H1 (cell line): ENCODE results near the gene SMYD1. TPM values are rescaled to one million over a fixed set of nuclear protein-coding genes. Genes with fewer than 3 reads are reported as not detected.

Experiments
- CTCF ChIA-PET: fragments of 300-600 bp; sonication (Branson Sonifier 250); formaldehyde crosslinking; loops from one replicate; lab custom pipeline; 2021; ENCODE audit not compliant: partially characterized antibody; lab: Charles Lee
- POLR2A ChIA-PET: fragments of 300-600 bp; sonication (Branson Sonifier 250); formaldehyde crosslinking; loops from one replicate; lab custom pipeline; 2021; ENCODE audit warnings: inconsistent platforms; ENCODE audit not compliant: partially characterized antibody; lab: Charles Lee
- DNase-seq, 2 experiments: peaks; one replicate each; pipeline versions ENCODE4 v3.0.0 to v3.0.0-alpha.2; 2010 to 2022; ENCODE audit warnings: low spot score in 2 of 2, low read depth in 1 of 2, mixed read lengths in 1 of 2
- FAIRE-seq: peaks from 2 replicates; lab custom pipeline; 2011; peaks lifted over from hg19 to GRCh38; lab: Jason Lieb, UNC
- H2AFZ ChIP-seq: 2 replicates; pipeline ENCODE4 v1.8.1; 2012; ENCODE audit warnings: low read length, inconsistent platforms
- H2AK5ac ChIP-seq: 2 replicates; pipeline ENCODE4 v1.6.1; 2013; ENCODE audit warnings: low read depth, low read length
- H2BK120ac ChIP-seq: replicated peaks from 2 replicates; pipeline ENCODE3; 2013; ENCODE audit warnings: low read depth, low read length, inconsistent platforms
- H2BK12ac ChIP-seq: 2 replicates; pipeline ENCODE4 v1.6.1; 2013; ENCODE audit warnings: low read depth, low read length
- H2BK15ac ChIP-seq: 2 replicates; pipeline ENCODE4 v1.6.1; 2013; ENCODE audit warnings: low read length
- H2BK20ac ChIP-seq: 2 replicates; pipeline ENCODE4 v1.6.1; 2013; ENCODE audit warnings: low read length
- H2BK5ac ChIP-seq: 2 replicates; pipeline ENCODE4 v1.6.1; 2013; ENCODE audit warnings: low read depth, low read length
- H3K14ac ChIP-seq: 2 replicates; pipeline ENCODE4 v1.6.1; 2013; ENCODE audit warnings: inconsistent platforms; ENCODE audit not compliant: insufficient read length
- H3K18ac ChIP-seq: 2 replicates; pipeline ENCODE4 v1.6.1; 2013; ENCODE audit warnings: low read length; ENCODE audit errors: extremely low read depth
- H3K23ac ChIP-seq: 2 replicates; pipeline ENCODE4 v1.6.1; 2013; ENCODE audit warnings: inconsistent platforms; ENCODE audit not compliant: insufficient read length
- H3K23me2 ChIP-seq: 2 replicates; pipeline ENCODE4 v1.6.1; 2013; ENCODE audit warnings: low read depth, low read length
- H3K27ac ChIP-seq: 2 replicates; pipeline ENCODE4 v1.6.1; 2011; ENCODE audit warnings: low read depth, low read length, inconsistent platforms
- H3K27me3 ChIP-seq, 4 experiments: replicated peaks in 1 of 4; 1 replicate in 1 of 4; 2 replicates in 3 of 4; pipeline versions ENCODE4 v1.6.1 to v1.8.1; 2011 to 2013; ENCODE audit warnings: low read length in 3 of 4, mild to moderate bottlenecking in 3 of 4, inconsistent platforms in 2 of 4, mixed read lengths in 2 of 4, moderate library complexity in 1 of 4; ENCODE audit not compliant: control insufficient read depth in 3 of 4, insufficient read depth in 3 of 4; ENCODE audit errors: extremely low read depth in 1 of 4
- H3K36me3 ChIP-seq, 4 experiments: 2 replicates each; pipeline versions ENCODE4 v1.6.1 to v1.8.1; 2011 to 2013; ENCODE audit warnings: mild to moderate bottlenecking in 4 of 4, low read length in 3 of 4, moderate library complexity in 2 of 4, control low read depth in 1 of 4, inconsistent platforms in 1 of 4; ENCODE audit not compliant: insufficient read depth in 4 of 4, control insufficient read depth in 2 of 4
- H3K4ac ChIP-seq: replicated peaks from 2 replicates; pipeline ENCODE3; 2013; ENCODE audit warnings: low read length, low read depth, mixed read lengths, inconsistent platforms; ENCODE audit not compliant: insufficient read length
- H3K4me1 ChIP-seq, 4 experiments: replicated peaks in 1 of 4; 1 replicate in 1 of 4; 2 replicates in 3 of 4; pipeline versions ENCODE4 v1.6.1 to v1.8.1; 2011 to 2013; ENCODE audit warnings: low read length in 3 of 4, inconsistent platforms in 2 of 4, mixed read lengths in 1 of 4; ENCODE audit not compliant: insufficient read depth in 4 of 4, control insufficient read depth in 3 of 4
- H3K4me2 ChIP-seq, 2 experiments: 2 replicates each; pipeline versions ENCODE4 v1.6.1 to v1.8.1; 2011 to 2013; ENCODE audit warnings: low read depth in 2 of 2, low read length in 2 of 2, control low read depth in 1 of 2, inconsistent platforms in 1 of 2, mild to moderate bottlenecking in 1 of 2; ENCODE audit not compliant: insufficient read depth in 1 of 2
- H3K4me3 ChIP-seq, 4 experiments: fragments of 200-600, 300-600 bp in 1 of 4; sonication (generic), shearing (Covaris generic), sonication (Bioruptor Twin) in 1 of 4; 2 replicates each; pipeline versions ENCODE4 v1.5.1 to v1.8.1; 2011 to 2016; ENCODE audit warnings: low read length in 4 of 4, low read depth in 3 of 4, control low read depth in 2 of 4, inconsistent platforms in 2 of 4, mild to moderate bottlenecking in 2 of 4, mixed read lengths in 1 of 4, moderate library complexity in 1 of 4; ENCODE audit not compliant: insufficient read depth in 2 of 4; ENCODE audit errors: extremely low read depth in 1 of 4
- H3K56ac ChIP-seq: replicated peaks from 2 replicates; pipeline ENCODE3; 2013; ENCODE audit warnings: low read depth, mild to moderate bottlenecking, mixed read lengths, low read length, inconsistent platforms; ENCODE audit not compliant: insufficient read length
- H3K79me1 ChIP-seq: 2 replicates; pipeline ENCODE4 v1.6.1; 2013; ENCODE audit warnings: low read depth, low read length, control low read depth
- H3K79me2 ChIP-seq, 2 experiments: 2 replicates each; pipeline versions ENCODE4 v1.6.1 to v1.8.1; 2012 to 2013; ENCODE audit warnings: low read length in 2 of 2, mild to moderate bottlenecking in 2 of 2, inconsistent platforms in 1 of 2; ENCODE audit not compliant: insufficient read depth in 2 of 2, control insufficient read depth in 1 of 2
- H3K9ac ChIP-seq, 4 experiments: replicated peaks in 1 of 4; 1 replicate in 1 of 4; 2 replicates in 3 of 4; pipeline versions ENCODE4 v1.6.1 to v1.8.1; 2011 to 2013; ENCODE audit warnings: low read depth in 3 of 4, low read length in 3 of 4, control low read depth in 2 of 4, mild to moderate bottlenecking in 2 of 4, moderate library complexity in 2 of 4, inconsistent platforms in 1 of 4; ENCODE audit errors: extremely low read depth in 1 of 4
- H3K9me3 ChIP-seq, 2 experiments: 2 replicates each; pipeline versions ENCODE4 v1.6.1 to v1.8.1; 2012 to 2013; ENCODE audit warnings: mild to moderate bottlenecking in 2 of 2, moderate library complexity in 2 of 2, control low read depth in 1 of 2, inconsistent platforms in 1 of 2, low read depth in 1 of 2, low read length in 1 of 2, mixed read lengths in 1 of 2; ENCODE audit not compliant: insufficient read depth in 2 of 2
- H4K20me1 ChIP-seq, 2 experiments: replicated peaks in 1 of 2; 2 replicates each; pipeline versions ENCODE3 to v1.8.1; 2011 to 2013; ENCODE audit warnings: inconsistent platforms in 2 of 2, low read length in 2 of 2, mild to moderate bottlenecking in 1 of 2; ENCODE audit not compliant: insufficient read depth in 2 of 2, control insufficient read depth in 1 of 2
- H4K5ac ChIP-seq: 2 replicates; pipeline ENCODE4 v1.6.1; 2013; ENCODE audit warnings: low read length, low read depth, mixed read lengths, inconsistent platforms; ENCODE audit not compliant: insufficient read length
- H4K8ac ChIP-seq: 2 replicates; pipeline ENCODE4 v1.8.0; 2013; ENCODE audit warnings: mild to moderate bottlenecking, moderate library complexity, low read length, inconsistent platforms; ENCODE audit not compliant: insufficient read depth; ENCODE audit errors: extremely low read depth
- H4K91ac ChIP-seq: replicated peaks from 2 replicates; pipeline ENCODE3; 2013; ENCODE audit warnings: low read length, mixed read lengths, inconsistent platforms; ENCODE audit not compliant: insufficient read length
- CHD1 ChIP-seq: IDR thresholded peaks from 2 replicates; pipeline ENCODE4 v1.6.1; 2012; ENCODE audit warnings: low read depth, low read length, improper control_type of control experiment
- CHD2 ChIP-seq: IDR thresholded peaks from 2 replicates; pipeline ENCODE4 v1.6.1; 2012; ENCODE audit warnings: low read length, improper control_type of control experiment
- E2F6 ChIP-seq: IDR thresholded peaks from 2 replicates; pipeline ENCODE4 v1.6.1; 2012; ENCODE audit warnings: inconsistent platforms
- EP300 ChIP-seq, 2 experiments: IDR thresholded peaks; 1 replicate in 1 of 2; 2 replicates in 1 of 2; pipeline ENCODE4 v1.6.1; 2011 to 2012; ENCODE audit warnings: low read depth in 2 of 2, low read length in 2 of 2, mild to moderate bottlenecking in 2 of 2, borderline replicate concordance in 1 of 2, inconsistent platforms in 1 of 2, moderate library complexity in 1 of 2
- KDM1A ChIP-seq: fragments of 200-600, 300-600 bp; sonication (generic); IDR thresholded peaks from 2 replicates; pipeline ENCODE4 v1.7.1; 2016; ENCODE audit warnings: mild to moderate bottlenecking, low read length, borderline replicate concordance
- NRF1 ChIP-seq: IDR thresholded peaks from 2 replicates; pipeline ENCODE4 v1.6.1; 2011; ENCODE audit warnings: mild to moderate bottlenecking, low read depth, low read length, improper control_type of control experiment
- POLR2AphosphoS5 ChIP-seq: IDR thresholded peaks from 2 replicates; pipeline ENCODE4 v1.6.1; 2011; ENCODE audit warnings: low read depth, low read length
- SAP30 ChIP-seq: fragments of 300-600 bp; sonication (generic); IDR thresholded peaks from 2 replicates; pipeline ENCODE4 v1.7.1; 2012; ENCODE audit warnings: low read length, moderate library complexity, mild to moderate bottlenecking, inconsistent platforms; ENCODE audit not compliant: insufficient read depth, insufficient replicate concordance
- SIRT6 ChIP-seq: IDR thresholded peaks from one replicate; pipeline ENCODE4 v1.7.1; 2012; ENCODE audit warnings: low read length, inconsistent platforms
- SIX5 ChIP-seq: IDR thresholded peaks from 2 replicates; pipeline ENCODE4 v1.6.1; 2011; ENCODE audit warnings: mild to moderate bottlenecking, low read depth, low read length
- TEAD4 ChIP-seq: IDR thresholded peaks from 2 replicates; pipeline ENCODE4 v1.6.1; 2012; ENCODE audit warnings: low read depth, low read length, inconsistent platforms, mixed read lengths
- ZNF274 ChIP-seq: IDR thresholded peaks from 2 replicates; pipeline ENCODE4 v1.7.0; 2012; ENCODE audit warnings: low read length, borderline replicate concordance; ENCODE audit errors: extremely low read depth
- WGBS, 2 experiments: shearing (Covaris generic) in 1 of 2; methylation state at CpG; one replicate each; pipeline versions ENCODE4 v1.1.6 to v1.1.7; 2013 to 2015; ENCODE audit warnings: low lambda C conversion rate in 2 of 2, mixed read lengths in 2 of 2, inconsistent platforms in 1 of 2, low coverage in 1 of 2, missing lambda C conversion rate in 1 of 2; ENCODE audit not compliant: insufficient replicate concordance in 2 of 2, insufficient coverage in 1 of 2, insufficient read length in 1 of 2; ENCODE audit errors: extremely low coverage in 1 of 2, missing lambda C conversion rate in 1 of 2; 5-methylcytosine and 5-hydroxymethylcytosine counted together
- polyA plus RNA-seq, 7 experiments: library from polyadenylated mRNA; depleted of rRNA in 3 of 7; stranded (reverse) in 5 of 7; unstranded in 2 of 7; fragments of >200 nt in 5 of 7; fragments of 200-250 nt in 2 of 7; gene quantifications; 1 replicate in 5 of 7; 2 replicates in 1 of 7; 4 replicates in 1 of 7; pipeline versions ENCODE4 v1.2.1 to v1.2.3, GENCODE V29; 2011 to 2013; ENCODE audit warnings: missing spikeins in 2 of 7, mixed read lengths in 2 of 7
- total RNA-seq: library from RNA; stranded (reverse); fragmentation: NEBNext Ultra II Directional; extraction: Animal tissue kit (Norgen Biotek cat#: 25700); gene quantifications from 2 replicates; pipeline ENCODE4 v1.2.1, GENCODE V29; 2021
- TF ChIP-seq, protein P1 (sequence below): IDR thresholded peaks from 2 replicates; pipeline ENCODE4 v1.6.1; 2012; ENCODE audit warnings: inconsistent platforms

The SMYD1 gene
- total and polyA plus RNA-seq, 2 of the 8 experiments (the other 6 are each of a cell fraction or from before 2014, with no cell fraction given) = 0.06 TPM; not detected in 1

DNA sequence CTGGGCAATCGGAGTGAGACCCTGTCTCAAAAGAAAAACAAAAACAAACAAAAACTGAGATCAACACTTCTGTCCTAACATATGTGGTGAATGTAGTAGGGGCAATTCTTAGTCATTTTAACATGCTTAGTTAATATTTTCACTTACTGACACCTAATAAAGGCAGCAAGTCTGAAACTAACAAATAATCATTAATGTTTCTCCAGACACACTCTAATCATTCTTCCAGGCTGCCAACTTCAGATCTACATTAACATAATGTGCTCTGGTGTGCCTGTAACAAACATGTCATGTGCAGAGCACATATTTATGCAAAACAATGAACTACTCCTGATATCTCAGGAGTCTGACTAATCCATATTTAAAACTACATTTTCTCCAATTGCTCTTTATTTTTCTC lies 18.0 kb upstream of the SMYD1 start:
- H2AFZ ChIP-seq = no peak overlapping the region
- H2BK20ac ChIP-seq = no peak overlapping the region
- 91% methylated on average over 1 of the region's 1 CpG; no CpG with 5 or more reads in 1 of the 2 experiments for WGBS, 2 experiments
- H3K56ac ChIP-seq = no peak overlapping the region
- POLR2A ChIA-PET = interaction anchor here (1.7 to 2.1 kb wide), 2 partner anchors 12 to 32 kb away, joined by 5 to 9 read pairs; partner anchors contain the start of gene RNU2-63P
- H3K4me1 ChIP-seq = peaks cover 0 to 3% (median 3%) of the 10 kb centered on the region in 4 experiments; a peak in 4 of 7 replicates
- no peak overlapping the region for H4K8ac ChIP-seq
- H4K20me1 ChIP-seq = peaks cover 0 to 6% of the 10 kb centered on the region in 2 experiments
- no peak overlapping the region for H2BK5ac ChIP-seq
- peaks cover 3 to 17% of the 10 kb centered on the region in 2 experiments; a peak in 3 of 4 replicates for H3K79me2 ChIP-seq
- no peak overlapping the region for H3K4me3 ChIP-seq
- no peak overlapping the region for H3K18ac ChIP-seq
- no peak overlapping the region for H3K4ac ChIP-seq
- H3K79me1 ChIP-seq = 0 out of 2 replicates have a peak, but pooled peaks cover 1% of the 10 kb centered on the region
- H3K9me3 ChIP-seq = no peaks in the 10 kb centered on the region
- H3K14ac ChIP-seq = no peak overlapping the region
- H3K23ac ChIP-seq = no peak overlapping the region
- no peak overlapping the region for H2BK120ac ChIP-seq
- no peaks in the 10 kb centered on the region for H3K27me3 ChIP-seq
- CTCF ChIA-PET = interaction anchor here (0.5 to 2.8 kb wide), 3 partner anchors 11 to 537 kb away, joined by 3 to 12 read pairs (median 8); no protein-coding TSS in a partner anchor
- no peak overlapping the region for H4K91ac ChIP-seq
- FAIRE-seq = no peak
- H2BK15ac ChIP-seq = no peak overlapping the region
- peaks cover 0 to 12% (median 0%) of the 10 kb centered on the region in 4 experiments; a peak in 1 of 8 replicates for H3K36me3 ChIP-seq
- no peak overlapping the region for H2AK5ac ChIP-seq
- no peak overlapping the region for H3K4me2 ChIP-seq
- DNase-seq = no peak
- no peaks in the 10 kb centered on the region; the same call in 1 of the 2 replicates for H3K23me2 ChIP-seq
- H2BK12ac ChIP-seq = no peak overlapping the region
- no peak overlapping the region for H3K9ac ChIP-seq
- no peak overlapping the region for H4K5ac ChIP-seq
- H3K27ac ChIP-seq = no peak overlapping the region
- TF ChIP-seq POLR2AphosphoS5 = no peak
- no peak for TF ChIP-seq E2F6
- no peak for TF ChIP-seq KDM1A
- no peak for TF ChIP-seq TEAD4
- TF ChIP-seq CHD2 = no peak
- no peak for TF ChIP-seq SIRT6
- no peak for TF ChIP-seq SAP30
- no peak for TF ChIP-seq ZNF274
- no peak for TF ChIP-seq SIX5
- TF ChIP-seq CHD1 = no peak
- TF ChIP-seq EP300 (IDR thresholded peaks at IDR 0.05; ENCODE audit: borderline replicate concordance in 1 of 2, low read depth in 2 of 2, low read length in 2 of 2) = no peak
- TF ChIP-seq, protein P1, sequence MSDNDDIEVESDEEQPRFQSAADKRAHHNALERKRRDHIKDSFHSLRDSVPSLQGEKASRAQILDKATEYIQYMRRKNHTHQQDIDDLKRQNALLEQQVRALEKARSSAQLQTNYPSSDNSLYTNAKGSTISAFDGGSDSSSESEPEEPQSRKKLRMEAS = no peak
- TF ChIP-seq NRF1 = no peak
